HCT116 (cell line): Measurements from ENCODE around the gene WHAMM. TPM values are rescaled to one million over a fixed set of nuclear protein-coding genes. Genes with fewer than 3 reads are reported as not detected.

Source experiments
- ATAC-seq: fragments of 200-7000 bp; cut with Tn5 transposase; 2 replicates; pipeline ENCODE4 v1.9.1; 2020; ENCODE audit warnings: mild to moderate bottlenecking, moderate library complexity
- BruUV-seq: library from RNA; stranded (reverse); fragments of 400-500 nt; replicated peaks from 2 replicates; lab custom pipeline; 2021; lab: Mats Ljungman, UMichigan
- CTCF ChIA-PET: fragments of 300-600 bp; sonication (Branson Sonifier 250); formaldehyde crosslinking; loops from one replicate; lab custom pipeline; 2021; ENCODE audit warnings: antibody characterized with exemption; lab: Charles Lee
- POLR2A ChIA-PET: fragments of 300-600, 350-600 bp; sonication (Branson Sonifier 250); formaldehyde crosslinking; loops from one replicate; lab custom pipeline; 2021; ENCODE audit warnings: antibody characterized with exemption; lab: Charles Lee
- RAD21 ChIA-PET, 2 experiments: fragments of 300-600 bp; sonication (Branson Sonifier 250); formaldehyde crosslinking; loops; one replicate each; lab custom pipeline; 2023; ENCODE audit warnings: low total read pairs in 2 of 2; ENCODE audit not compliant: uncharacterized antibody in 2 of 2, unreplicated experiment in 2 of 2, low non-redundant PET in 1 of 2; lab: Charles Lee
- DNase-seq: peaks from one replicate; pipeline ENCODE4 v3.0.0-alpha.2; 2010; ENCODE audit warnings: low read depth, low spot score
- H2AFZ ChIP-seq: fragments of 200-600 bp; shearing (Covaris generic), sonication (generic); 2 replicates; pipeline ENCODE4 v1.6.1; 2017; ENCODE audit warnings: low read depth, mixed run types, mixed read lengths, antibody characterized with exemption, low read length; ENCODE audit not compliant: poor library complexity, severe bottlenecking
- H3K27ac ChIP-seq: 2 replicates; pipeline ENCODE4 v1.5.1; 2012; ENCODE audit warnings: low read depth, low read length
- H3K27me3 ChIP-seq: fragments of 200-600 bp; sonication (generic); 2 replicates; pipeline ENCODE4 v1.6.1; 2016; ENCODE audit warnings: mixed run types, low read length, mixed read lengths; ENCODE audit not compliant: insufficient read depth
- H3K36me3 ChIP-seq, 2 experiments: fragments of 200-500 bp in 1 of 2; fragments of 200-600 bp in 1 of 2; sonication (Bioruptor generic) in 1 of 2; sonication (generic) in 1 of 2; 2 replicates each; pipeline versions ENCODE4 v1.5.1 to v1.6.1; 2014 to 2016; ENCODE audit warnings: low read length in 2 of 2, inconsistent platforms in 1 of 2, mixed read lengths in 1 of 2, mixed run types in 1 of 2; ENCODE audit not compliant: insufficient read depth in 2 of 2, control insufficient read depth in 1 of 2
- H3K4me1 ChIP-seq, 2 experiments: fragments of 200-600 bp in 1 of 2; sonication (generic) in 1 of 2; 2 replicates each; pipeline versions ENCODE4 v1.5.1 to v1.6.1; 2012 to 2017; ENCODE audit warnings: low read length in 2 of 2, inconsistent platforms in 1 of 2, mild to moderate bottlenecking in 1 of 2, mixed read lengths in 1 of 2, mixed run types in 1 of 2, moderate library complexity in 1 of 2; ENCODE audit not compliant: insufficient read depth in 2 of 2, control insufficient read depth in 1 of 2
- H3K4me2 ChIP-seq: fragments of 200-600 bp; sonication (generic); 2 replicates; pipeline ENCODE4 v1.6.1; 2017; ENCODE audit warnings: mixed run types, low read length, mixed read lengths
- H3K4me3 ChIP-seq, 2 experiments: fragments of 200-600 bp in 1 of 2; sonication (generic) in 1 of 2; replicated peaks in 1 of 2; 2 replicates each; pipeline ENCODE4 v1.5.1; 2011 to 2016; ENCODE audit warnings: low read length in 2 of 2, control low read depth in 1 of 2, low read depth in 1 of 2, mild to moderate bottlenecking in 1 of 2, mixed read lengths in 1 of 2, mixed run types in 1 of 2
- H3K79me2 ChIP-seq: fragments of 200-600 bp; sonication (generic); 2 replicates; pipeline ENCODE4 v1.6.1; 2017; ENCODE audit warnings: mild to moderate bottlenecking, mixed run types, low read length, moderate library complexity, mixed read lengths; ENCODE audit not compliant: insufficient read depth
- H3K9ac ChIP-seq: fragments of 200-600 bp; sonication (generic); 2 replicates; pipeline ENCODE4 v1.6.1; 2016; ENCODE audit warnings: low read length, mixed read lengths
- H3K9me2 ChIP-seq: fragments of 200-600 bp; sonication (generic), shearing (Covaris generic); 2 replicates; pipeline ENCODE4 v1.6.1; 2017; ENCODE audit warnings: mixed run types, mild to moderate bottlenecking, moderate library complexity; ENCODE audit not compliant: insufficient read depth
- H3K9me3 ChIP-seq, 2 experiments: fragments of 200-500 bp in 1 of 2; fragments of 200-600 bp in 1 of 2; sonication (Bioruptor generic) in 1 of 2; sonication (generic) in 1 of 2; 2 replicates each; pipeline ENCODE4 v1.6.1; 2014 to 2017; ENCODE audit warnings: low read length in 2 of 2, mixed read lengths in 2 of 2, inconsistent platforms in 1 of 2, low read depth in 1 of 2, mild to moderate bottlenecking in 1 of 2, mixed run types in 1 of 2, moderate library complexity in 1 of 2; ENCODE audit not compliant: control insufficient read depth in 1 of 2, insufficient read depth in 1 of 2
- H4K20me1 ChIP-seq: fragments of 200-600 bp; sonication (generic), shearing (Covaris generic); 2 replicates; pipeline ENCODE4 v1.6.1; 2017; ENCODE audit warnings: mixed run types, mild to moderate bottlenecking, moderate library complexity; ENCODE audit not compliant: insufficient read depth
- CBX3 ChIP-seq: IDR thresholded peaks from 2 replicates; pipeline ENCODE4 v1.6.1; 2012; ENCODE audit warnings: low read depth
- EGR1 ChIP-seq: IDR thresholded peaks from 2 replicates; pipeline ENCODE4 v1.6.1; 2012; ENCODE audit warnings: low read depth
- ELF1 ChIP-seq: IDR thresholded peaks from 2 replicates; pipeline ENCODE4 v1.6.1; 2012; ENCODE audit warnings: low read depth, borderline replicate concordance
- EZH2phosphoT487 ChIP-seq: fragments of 200-600 bp; IDR thresholded peaks from 2 replicates; pipeline ENCODE4 v1.6.1; 2018; ENCODE audit warnings: antibody characterized with exemption, borderline replicate concordance
- FOSL1 ChIP-seq: IDR thresholded peaks from 2 replicates; pipeline ENCODE4 v1.6.1; 2012; ENCODE audit warnings: low read depth
- JUND ChIP-seq: IDR thresholded peaks from 2 replicates; pipeline ENCODE4 v1.6.1; 2012
- POLR2A ChIP-seq: IDR thresholded peaks from 2 replicates; pipeline ENCODE4 v1.7.0; 2011; ENCODE audit warnings: borderline replicate concordance; ENCODE audit not compliant: insufficient read depth, insufficient read length; ENCODE audit errors: extremely low read depth
- POLR2AphosphoS5 ChIP-seq: IDR thresholded peaks from 2 replicates; pipeline ENCODE4 v1.6.1; 2011; ENCODE audit warnings: mild to moderate bottlenecking, low read depth, low read length, moderate library complexity
- RAD21 ChIP-seq: IDR thresholded peaks from 2 replicates; pipeline ENCODE4 v1.6.1; 2012; ENCODE audit warnings: low read depth, mild to moderate bottlenecking
- SIN3A ChIP-seq: IDR thresholded peaks from 2 replicates; pipeline ENCODE4 v1.6.1; 2012; ENCODE audit warnings: low read depth
- TCF7L2 ChIP-seq: IDR thresholded peaks from 2 replicates; pipeline ENCODE4 v1.7.0; 2011; ENCODE audit warnings: borderline replicate concordance, inconsistent platforms; ENCODE audit not compliant: insufficient read depth, insufficient read length; ENCODE audit errors: extremely low read depth
- YY1 ChIP-seq: IDR thresholded peaks from 2 replicates; pipeline ENCODE4 v1.6.1; 2011; ENCODE audit warnings: low read length, low read depth, moderate library complexity, mild to moderate bottlenecking; ENCODE audit not compliant: insufficient replicate concordance; ENCODE audit errors: extremely low read depth
- ZFX ChIP-seq: fragments of 450-650 bp; IDR thresholded peaks from 2 replicates; pipeline ENCODE4 v1.6.1; 2017
- ZNF274 ChIP-seq: fragments of 200-500 bp; sonication (Bioruptor generic); IDR thresholded peaks from 2 replicates; pipeline ENCODE4 v1.6.1; 2014; ENCODE audit warnings: mild to moderate bottlenecking, low read depth, low read length, inconsistent platforms
- intact Hi-C: fragments of 100-400 bp; cut with micrococcal nuclease; formaldehyde crosslinking; loops from 2 replicates; pipeline ENCODE4 v1.10.0; 2022
- total RNA-seq: library from RNA; stranded (reverse); gene quantifications from one replicate; pipeline ENCODE4 v1.2.1, GENCODE V29; 2021; ENCODE audit not compliant: unreplicated experiment
- TF ChIP-seq, protein P1 (sequence below), 3 experiments: fragments of 200-600 bp in 1 of 3; sonication (generic) in 1 of 3; IDR thresholded peaks in 2 of 3; conservative IDR thresholded peaks in 1 of 3; 2 replicates each; pipeline ENCODE4 v1.5.1; 2012 to 2017; ENCODE audit warnings: low read depth in 2 of 3, low read length in 2 of 3, antibody characterized with exemption in 1 of 3, borderline replicate concordance in 1 of 3, control low read depth in 1 of 3, mild to moderate bottlenecking in 1 of 3, mixed read lengths in 1 of 3, mixed run types in 1 of 3, moderate library complexity in 1 of 3; ENCODE audit not compliant: insufficient read depth in 1 of 3
- TF ChIP-seq, protein P2 (sequence below): IDR thresholded peaks from 2 replicates; pipeline ENCODE4 v1.6.1; 2012
- TF ChIP-seq, protein P3 (sequence below): IDR thresholded peaks from 2 replicates; pipeline ENCODE4 v1.6.1; 2011; ENCODE audit warnings: mild to moderate bottlenecking, low read length, moderate library complexity; ENCODE audit not compliant: insufficient replicate concordance; ENCODE audit errors: extremely low read depth
- TF ChIP-seq, protein P4 (sequence below): IDR thresholded peaks from 2 replicates; pipeline ENCODE4 v1.6.1; 2012; ENCODE audit warnings: low read depth

The WHAMM gene
- total RNA-seq, 1 experiment from 2014 or later = 7.1 TPM

DNA sequence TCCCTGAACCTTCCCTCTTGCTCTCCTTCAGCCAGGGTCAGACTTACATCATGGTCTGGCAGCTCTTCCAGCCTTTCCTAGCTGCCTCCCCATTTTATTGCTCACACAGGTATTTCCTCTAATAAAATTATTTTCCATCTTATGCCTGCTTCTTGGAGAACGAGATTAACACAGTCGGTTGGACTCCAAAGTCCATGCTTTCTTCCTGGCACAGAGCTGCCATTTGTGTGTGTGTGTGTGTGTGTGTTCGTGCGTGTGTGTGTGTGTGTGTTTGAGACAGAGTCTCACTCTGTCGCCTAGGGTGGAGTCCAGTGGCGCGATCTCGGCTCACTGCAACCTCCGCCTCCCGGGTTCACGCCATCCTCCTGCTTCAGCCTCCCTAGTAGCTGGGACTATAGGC lies 19.1 kb upstream of the WHAMM start:
- H3K9me2 ChIP-seq = no peaks in the 10 kb centered on the region
- no peak overlapping the region for H3K27ac ChIP-seq
- no peaks in the 10 kb centered on the region for H3K36me3 ChIP-seq
- H3K27me3 ChIP-seq = no peaks in the 10 kb centered on the region
- DNase-seq = no peak
- CTCF ChIA-PET = no interaction called here
- H3K9me3 ChIP-seq = no peaks in the 10 kb centered on the region
- no peak overlapping the region for H3K4me3 ChIP-seq
- intact Hi-C loops = no loop called here
- no peak overlapping the region for H3K4me2 ChIP-seq
- H3K9ac ChIP-seq = no peak overlapping the region
- no peaks in the 10 kb centered on the region for H3K79me2 ChIP-seq
- RAD21 ChIA-PET = no interaction called here
- no peak for TF ChIP-seq SIN3A
- TF ChIP-seq, protein P1, sequence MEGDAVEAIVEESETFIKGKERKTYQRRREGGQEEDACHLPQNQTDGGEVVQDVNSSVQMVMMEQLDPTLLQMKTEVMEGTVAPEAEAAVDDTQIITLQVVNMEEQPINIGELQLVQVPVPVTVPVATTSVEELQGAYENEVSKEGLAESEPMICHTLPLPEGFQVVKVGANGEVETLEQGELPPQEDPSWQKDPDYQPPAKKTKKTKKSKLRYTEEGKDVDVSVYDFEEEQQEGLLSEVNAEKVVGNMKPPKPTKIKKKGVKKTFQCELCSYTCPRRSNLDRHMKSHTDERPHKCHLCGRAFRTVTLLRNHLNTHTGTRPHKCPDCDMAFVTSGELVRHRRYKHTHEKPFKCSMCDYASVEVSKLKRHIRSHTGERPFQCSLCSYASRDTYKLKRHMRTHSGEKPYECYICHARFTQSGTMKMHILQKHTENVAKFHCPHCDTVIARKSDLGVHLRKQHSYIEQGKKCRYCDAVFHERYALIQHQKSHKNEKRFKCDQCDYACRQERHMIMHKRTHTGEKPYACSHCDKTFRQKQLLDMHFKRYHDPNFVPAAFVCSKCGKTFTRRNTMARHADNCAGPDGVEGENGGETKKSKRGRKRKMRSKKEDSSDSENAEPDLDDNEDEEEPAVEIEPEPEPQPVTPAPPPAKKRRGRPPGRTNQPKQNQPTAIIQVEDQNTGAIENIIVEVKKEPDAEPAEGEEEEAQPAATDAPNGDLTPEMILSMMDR (IDR thresholded peaks at IDR 0.05 in 2 of 3, conservative IDR thresholded peaks at IDR 0.05 in 1 of 3; ENCODE audit: borderline replicate concordance in 1 of 3, insufficient read depth in 1 of 3, low read depth in 2 of 3, low read length in 2 of 3) = no peak
- TF ChIP-seq POLR2AphosphoS5 = no peak
- TF ChIP-seq TCF7L2 = no peak
- no peak for TF ChIP-seq ZNF274
- TF ChIP-seq, protein P2, sequence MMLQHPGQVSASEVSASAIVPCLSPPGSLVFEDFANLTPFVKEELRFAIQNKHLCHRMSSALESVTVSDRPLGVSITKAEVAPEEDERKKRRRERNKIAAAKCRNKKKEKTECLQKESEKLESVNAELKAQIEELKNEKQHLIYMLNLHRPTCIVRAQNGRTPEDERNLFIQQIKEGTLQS = no peak
- no peak for TF ChIP-seq CBX3
- TF ChIP-seq FOSL1 = no peak
- TF ChIP-seq JUND = no peak
- TF ChIP-seq RAD21 = no peak
- no peak for TF ChIP-seq YY1
- no peak for TF ChIP-seq EGR1
- no peak for TF ChIP-seq POLR2A
- TF ChIP-seq, protein P3, sequence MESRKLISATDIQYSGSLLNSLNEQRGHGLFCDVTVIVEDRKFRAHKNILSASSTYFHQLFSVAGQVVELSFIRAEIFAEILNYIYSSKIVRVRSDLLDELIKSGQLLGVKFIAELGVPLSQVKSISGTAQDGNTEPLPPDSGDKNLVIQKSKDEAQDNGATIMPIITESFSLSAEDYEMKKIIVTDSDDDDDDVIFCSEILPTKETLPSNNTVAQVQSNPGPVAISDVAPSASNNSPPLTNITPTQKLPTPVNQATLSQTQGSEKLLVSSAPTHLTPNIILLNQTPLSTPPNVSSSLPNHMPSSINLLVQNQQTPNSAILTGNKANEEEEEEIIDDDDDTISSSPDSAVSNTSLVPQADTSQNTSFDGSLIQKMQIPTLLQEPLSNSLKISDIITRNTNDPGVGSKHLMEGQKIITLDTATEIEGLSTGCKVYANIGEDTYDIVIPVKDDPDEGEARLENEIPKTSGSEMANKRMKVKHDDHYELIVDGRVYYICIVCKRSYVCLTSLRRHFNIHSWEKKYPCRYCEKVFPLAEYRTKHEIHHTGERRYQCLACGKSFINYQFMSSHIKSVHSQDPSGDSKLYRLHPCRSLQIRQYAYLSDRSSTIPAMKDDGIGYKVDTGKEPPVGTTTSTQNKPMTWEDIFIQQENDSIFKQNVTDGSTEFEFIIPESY = no peak
- TF ChIP-seq, protein P4, sequence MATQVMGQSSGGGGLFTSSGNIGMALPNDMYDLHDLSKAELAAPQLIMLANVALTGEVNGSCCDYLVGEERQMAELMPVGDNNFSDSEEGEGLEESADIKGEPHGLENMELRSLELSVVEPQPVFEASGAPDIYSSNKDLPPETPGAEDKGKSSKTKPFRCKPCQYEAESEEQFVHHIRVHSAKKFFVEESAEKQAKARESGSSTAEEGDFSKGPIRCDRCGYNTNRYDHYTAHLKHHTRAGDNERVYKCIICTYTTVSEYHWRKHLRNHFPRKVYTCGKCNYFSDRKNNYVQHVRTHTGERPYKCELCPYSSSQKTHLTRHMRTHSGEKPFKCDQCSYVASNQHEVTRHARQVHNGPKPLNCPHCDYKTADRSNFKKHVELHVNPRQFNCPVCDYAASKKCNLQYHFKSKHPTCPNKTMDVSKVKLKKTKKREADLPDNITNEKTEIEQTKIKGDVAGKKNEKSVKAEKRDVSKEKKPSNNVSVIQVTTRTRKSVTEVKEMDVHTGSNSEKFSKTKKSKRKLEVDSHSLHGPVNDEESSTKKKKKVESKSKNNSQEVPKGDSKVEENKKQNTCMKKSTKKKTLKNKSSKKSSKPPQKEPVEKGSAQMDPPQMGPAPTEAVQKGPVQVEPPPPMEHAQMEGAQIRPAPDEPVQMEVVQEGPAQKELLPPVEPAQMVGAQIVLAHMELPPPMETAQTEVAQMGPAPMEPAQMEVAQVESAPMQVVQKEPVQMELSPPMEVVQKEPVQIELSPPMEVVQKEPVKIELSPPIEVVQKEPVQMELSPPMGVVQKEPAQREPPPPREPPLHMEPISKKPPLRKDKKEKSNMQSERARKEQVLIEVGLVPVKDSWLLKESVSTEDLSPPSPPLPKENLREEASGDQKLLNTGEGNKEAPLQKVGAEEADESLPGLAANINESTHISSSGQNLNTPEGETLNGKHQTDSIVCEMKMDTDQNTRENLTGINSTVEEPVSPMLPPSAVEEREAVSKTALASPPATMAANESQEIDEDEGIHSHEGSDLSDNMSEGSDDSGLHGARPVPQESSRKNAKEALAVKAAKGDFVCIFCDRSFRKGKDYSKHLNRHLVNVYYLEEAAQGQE = no peak
- TF ChIP-seq ELF1 = no peak
- TF ChIP-seq EZH2phosphoT487 = no peak
- no peak for TF ChIP-seq ZFX
- H2AFZ ChIP-seq = no peak overlapping the region
- H4K20me1 ChIP-seq = no peaks in the 10 kb centered on the region
- POLR2A ChIA-PET = no interaction called here
- ATAC-seq = no peak
- no TSS peak for BruUV-seq
- no peaks in the 10 kb centered on the region for H3K4me1 ChIP-seq
